ENCODE data around the gene GABRA6. TPM values are rescaled to one million over a fixed set of nuclear protein-coding genes. Genes with fewer than 3 reads are reported as not detected.
A peak's percentile ranks its signal among the peaks of the same experiment; 100 is the strongest.
"Not testable (repeated sequence)": the region's sequence is repeated elsewhere in the genome, so short reads cannot be mapped to it uniquely, and the experiment has no call there.

GABRA6 gene
- not detected for total RNA-seq
- long read RNA-seq, result 0 reads

- intact Hi-C loops (cut with DNase I), result no loop called here
- ATAC-seq (no peak), DNase-seq (ENCODE audit: missing footprints) (no peak)
Measured at GRCh38 chr5:161685461-161685860, at the start of gene GABRA6. GABRA6 (plus strand) TSS chr5:161685721; CDS start chr5:161685990, 269 bp downstream.

GRCh38 chr5:161637591-161637990, 47.9 kb upstream of the GABRA6 start:
- DNase-seq (ENCODE audit: missing footprints), result no peak
- intact Hi-C loops (cut with DNase I), result no loop called here
- ATAC-seq, result no peak

- ATAC-seq, result no peak
- no peak for DNase-seq (ENCODE audit: missing footprints)
- intact Hi-C loops (cut with DNase I), result no loop called here
Measured at GRCh38 chr5:161641444-161641843, 44.1 kb upstream of the GABRA6 start.

GRCh38 chr5:161645264-161645663, 40.3 kb upstream of the GABRA6 start:
- ATAC-seq, result no peak

GRCh38 chr5:161651926-161652325, 33.6 kb upstream of the GABRA6 start:
- DNase-seq (ENCODE audit: missing footprints); ATAC-seq; intact Hi-C loops (cut with DNase I): not testable (repeated sequence)

More at GRCh38 chr5:161645264-161645663, 40.3 kb upstream of the GABRA6 start:
- no peak for DNase-seq (ENCODE audit: missing footprints)
- intact Hi-C loops (cut with DNase I), result no loop called here

- peak; percentile 45 for DNase-seq (ENCODE audit: missing footprints)
- intact Hi-C loops (cut with DNase I), result no loop called here
- no peak for ATAC-seq
Measured at GRCh38 chr5:161660806-161661205, 24.7 kb upstream of the GABRA6 start.

DNA sequence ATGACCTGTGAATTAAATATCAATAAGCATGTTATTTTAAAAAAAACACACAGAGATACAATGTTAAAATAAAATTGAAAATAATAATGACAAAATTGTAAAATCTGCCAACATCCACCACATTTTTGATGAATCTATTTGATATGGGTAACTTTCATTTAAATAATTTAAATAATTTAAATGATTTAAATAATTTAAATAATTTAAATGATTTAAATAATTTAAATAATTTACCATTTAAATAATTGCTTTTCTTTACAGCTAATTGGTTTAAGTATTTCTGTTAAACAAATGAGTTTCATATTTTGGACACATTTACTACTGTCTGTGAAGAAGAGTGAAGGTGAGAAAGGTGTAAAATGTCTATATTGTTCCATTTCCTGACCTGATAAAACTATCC, 22.1 kb upstream of the GABRA6 start:
- DNase-seq (ENCODE audit: missing footprints) (no peak), ATAC-seq (no peak)
- intact Hi-C loops (cut with DNase I), result no loop called here

DNA sequence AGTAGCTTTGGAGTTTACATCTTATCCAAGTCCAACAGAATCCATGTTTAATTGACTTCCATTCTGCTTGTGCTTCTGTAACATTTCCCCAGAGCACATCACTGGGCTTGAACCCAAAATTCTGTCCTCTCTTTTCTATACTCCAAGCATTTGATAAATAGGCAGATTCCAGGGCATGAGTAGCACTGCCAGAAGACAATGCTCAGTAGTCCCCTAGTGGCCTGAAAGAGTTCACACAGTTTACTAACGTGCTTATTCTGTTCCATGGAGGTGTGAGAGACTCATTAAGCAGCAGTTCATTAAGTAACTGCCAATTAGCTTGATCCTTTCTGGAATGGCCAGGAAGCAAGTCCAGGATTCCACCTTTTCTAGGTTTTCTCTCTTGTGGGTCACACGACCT, 9.4 kb upstream of the GABRA6 start:
- no peak for DNase-seq (ENCODE audit: missing footprints)
- ATAC-seq, result no peak
- intact Hi-C loops (cut with DNase I), result no loop called here

DNA sequence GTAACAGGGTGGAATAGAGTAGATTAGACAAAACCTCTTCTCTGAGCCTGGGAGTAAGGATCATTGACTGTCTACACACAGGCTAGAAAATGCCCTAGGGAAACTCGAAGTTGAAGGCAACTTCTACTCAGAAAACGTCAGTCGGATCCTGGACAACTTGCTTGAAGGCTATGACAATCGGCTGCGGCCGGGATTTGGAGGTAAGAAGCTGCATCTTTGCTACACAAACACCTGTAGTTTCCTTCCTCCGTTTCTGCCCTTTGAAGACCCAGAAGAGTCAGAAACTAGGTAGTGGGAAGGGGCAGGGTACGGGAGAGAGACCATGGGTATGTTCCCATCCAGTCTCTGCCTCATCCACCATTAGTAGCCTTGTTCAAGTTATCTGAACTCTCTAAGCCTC, 628 bp downstream of the GABRA6 start:
- intact Hi-C loops (cut with DNase I), result no loop called here
- ATAC-seq (no peak), DNase-seq (ENCODE audit: missing footprints) (peak; percentile 53)

GRCh38 chr5:161686881-161687280, 1.4 kb downstream of the GABRA6 start:
- ATAC-seq, result no peak
- intact Hi-C loops (cut with DNase I), result no loop called here
- no peak for DNase-seq (ENCODE audit: missing footprints)

DNA sequence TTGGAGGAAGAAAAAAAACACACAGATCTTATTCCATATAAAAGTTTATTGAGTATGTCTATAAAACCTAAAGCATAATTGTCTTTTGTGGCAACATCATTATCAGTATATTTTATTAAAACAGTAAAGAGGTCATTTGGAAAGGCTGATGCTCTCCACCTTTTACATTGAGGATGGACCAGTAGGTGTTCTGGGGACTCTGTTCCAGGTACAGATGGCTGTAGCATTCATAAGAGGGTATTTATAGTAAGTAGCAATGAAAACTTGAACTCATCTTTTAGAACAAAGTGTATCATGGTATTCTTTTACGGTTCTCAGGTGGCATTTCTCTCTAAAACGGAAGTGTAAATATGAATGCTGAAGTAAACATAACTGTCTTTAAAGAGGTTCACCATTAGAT, 1.8 kb downstream of the GABRA6 start:
- intact Hi-C loops (cut with DNase I), result no loop called here
- no peak for DNase-seq (ENCODE audit: missing footprints)
- no peak for ATAC-seq

DNA sequence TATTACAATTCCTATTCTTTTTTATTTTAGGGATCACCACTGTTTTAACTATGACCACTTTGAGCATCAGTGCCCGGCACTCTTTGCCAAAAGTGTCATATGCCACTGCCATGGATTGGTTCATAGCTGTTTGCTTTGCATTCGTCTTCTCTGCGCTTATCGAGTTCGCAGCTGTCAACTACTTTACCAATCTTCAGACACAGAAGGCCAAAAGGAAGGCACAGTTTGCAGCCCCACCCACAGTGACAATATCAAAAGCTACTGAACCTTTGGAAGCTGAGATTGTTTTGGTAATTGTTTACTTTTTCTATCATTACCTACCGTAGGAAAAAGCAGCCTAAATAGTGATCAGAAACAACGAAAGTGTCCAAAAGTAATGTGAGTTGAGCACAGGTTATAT, 6.4 kb downstream of the GABRA6 start:
- DNase-seq (ENCODE audit: missing footprints) (no peak), ATAC-seq (no peak)
- intact Hi-C loops (cut with DNase I), result no loop called here

DNA sequence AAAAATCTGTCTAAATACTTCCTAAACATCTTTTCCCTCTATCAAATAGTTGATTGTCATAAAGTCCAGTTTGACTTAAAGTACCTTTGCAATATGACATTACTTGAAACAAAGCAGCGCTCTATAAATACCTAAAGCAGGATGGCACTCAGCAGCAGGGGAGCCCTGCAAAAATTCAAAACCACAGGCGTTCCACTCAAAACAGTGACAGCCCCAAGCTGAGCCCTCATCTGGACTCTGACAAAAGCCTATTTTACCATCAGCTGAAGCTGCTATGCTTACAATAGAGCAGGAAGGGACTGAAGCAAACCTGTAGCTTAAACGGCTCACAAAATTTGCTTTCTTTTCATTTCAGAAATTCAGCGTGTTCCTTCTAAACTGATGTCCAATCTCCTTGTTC, 11.5 kb downstream of the GABRA6 start:
- DNase-seq (ENCODE audit: missing footprints) (no peak), ATAC-seq (no peak)
- intact Hi-C loops (cut with DNase I), result no loop called here

DNA sequence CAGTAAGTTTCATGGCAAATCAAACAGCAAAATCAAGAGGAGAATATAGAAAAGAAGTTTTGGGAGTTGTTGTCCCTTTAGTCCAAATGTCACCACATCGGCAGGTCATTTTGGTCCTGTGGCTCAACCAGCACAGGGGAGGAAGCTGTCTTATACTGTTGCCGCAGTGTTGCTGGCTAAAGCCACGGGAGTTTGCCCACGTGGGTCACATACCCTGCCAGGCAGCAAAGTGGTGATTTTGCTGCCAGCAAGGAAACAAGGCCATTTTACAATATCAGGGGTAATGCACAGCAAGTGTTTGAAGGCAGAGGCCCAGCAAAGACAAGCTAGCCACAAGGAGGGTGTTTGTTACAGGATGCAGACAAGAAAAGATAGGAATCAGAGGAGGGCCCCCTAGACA, 14.5 kb downstream of the GABRA6 start:
- no peak for ATAC-seq
- DNase-seq (ENCODE audit: missing footprints), result no peak
- intact Hi-C loops (cut with DNase I), result no loop called here

DNA sequence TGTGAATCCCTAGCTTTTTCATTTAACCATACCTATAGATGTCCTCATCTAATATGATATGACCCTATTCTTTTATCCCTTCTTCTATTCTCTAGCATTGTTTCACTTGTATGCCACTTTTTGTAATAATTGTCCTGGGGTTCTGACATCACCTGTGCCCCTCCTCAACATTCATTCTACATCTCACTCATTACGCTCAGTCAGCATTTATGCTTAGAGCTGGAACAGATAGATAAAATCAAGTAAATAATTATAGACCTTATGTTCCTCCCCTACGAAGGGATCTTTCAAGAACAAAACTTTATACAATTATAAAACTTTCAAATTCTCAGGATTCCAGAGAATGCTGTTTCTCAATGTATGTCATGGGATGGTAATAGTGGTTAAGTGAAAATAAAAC, 18.0 kb downstream of the GABRA6 start:
- ATAC-seq (no peak), DNase-seq (ENCODE audit: missing footprints) (no peak)
- intact Hi-C loops (cut with DNase I), result no loop called here

- intact Hi-C loops (cut with DNase I), result no loop called here
- ATAC-seq, result no peak
- DNase-seq (ENCODE audit: missing footprints), result no peak
Measured at GRCh38 chr5:161707382-161707781, 21.9 kb downstream of the GABRA6 start.

DNA sequence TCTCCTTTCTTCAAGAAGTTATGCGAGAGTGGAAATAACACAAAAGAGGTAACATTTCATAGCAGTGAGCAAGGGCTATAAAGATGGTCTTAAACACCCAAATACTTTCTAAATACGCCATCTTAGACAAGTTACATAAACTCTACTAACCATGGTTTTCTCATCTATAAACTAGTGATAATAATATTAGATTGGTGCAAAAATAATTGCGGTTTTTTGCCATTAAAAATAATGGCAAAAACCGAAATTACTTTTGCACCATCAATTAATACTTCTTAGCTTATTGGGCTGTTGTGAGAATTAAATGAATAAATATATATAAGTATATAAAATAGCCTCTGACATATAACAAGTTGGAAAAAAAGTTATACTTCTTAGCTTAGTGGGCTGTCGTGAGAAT, 23.7 kb downstream of the GABRA6 start:
- intact Hi-C loops (cut with DNase I), result no loop called here
- ATAC-seq (no peak), DNase-seq (ENCODE audit: missing footprints) (no peak)

- DNase-seq (ENCODE audit: missing footprints), result no peak
- intact Hi-C loops (cut with DNase I), result no loop called here
- ATAC-seq, result no peak
Measured at GRCh38 chr5:161713042-161713441, 27.5 kb downstream of the GABRA6 start.

GRCh38 chr5:161719157-161719556, 33.6 kb downstream of the GABRA6 start:
- DNase-seq (ENCODE audit: missing footprints) (no peak), ATAC-seq (no peak)
- intact Hi-C loops (cut with DNase I), result no loop called here

- intact Hi-C loops (cut with DNase I), result no loop called here
- DNase-seq (ENCODE audit: missing footprints) (no peak), ATAC-seq (no peak)
Measured at GRCh38 chr5:161720460-161720859, 34.9 kb downstream of the GABRA6 start.

DNA sequence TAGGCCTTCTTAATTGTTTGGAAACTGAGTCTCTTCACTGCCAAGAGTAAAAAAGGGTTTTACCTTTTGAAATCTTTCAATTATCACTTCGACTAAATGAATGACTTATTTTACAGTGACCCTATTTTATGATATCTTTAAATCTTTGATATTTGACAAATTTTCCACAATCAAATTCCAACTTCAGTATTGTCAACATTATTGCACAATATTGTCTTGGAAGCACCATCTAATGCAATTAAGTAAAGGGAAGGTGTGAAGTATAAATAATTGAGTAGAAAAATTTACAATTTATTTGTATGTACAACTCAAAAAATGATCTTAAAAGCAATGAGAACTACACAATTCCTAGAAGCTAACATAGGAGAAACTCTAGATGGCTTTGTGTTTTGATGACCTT, 49.2 kb downstream of the GABRA6 start:
- intact Hi-C loops (cut with DNase I), result no loop called here
- ATAC-seq (no peak), DNase-seq (ENCODE audit: missing footprints) (no peak)

- intact Hi-C loops (cut with DNase I), result no loop called here
- DNase-seq (ENCODE audit: missing footprints) (no peak), ATAC-seq (no peak)
Measured at GRCh38 chr5:161740433-161740832, 54.9 kb downstream of the GABRA6 start.
